Putamen (tissue), 1 donor: Measurements from ENCODE around the gene PAPPA2.
"Not testable (repeated sequence)": the region's sequence is repeated elsewhere in the genome, so short reads cannot be mapped to it uniquely, and the experiment has no call there.

ENCODE experiments used
- DNase-seq: peaks from one replicate; pipeline ENCODE4 v3.0.0-alpha.2; 2016; ENCODE audit warnings: low spot score

The PAPPA2 gene

GRCh38 chr1:176693697-176694329 is 230.8 kb downstream of the PAPPA2 start:
- no peak for DNase-seq

GRCh38 chr1:176694713-176695112 is 231.7 kb downstream of the PAPPA2 start:
- no peak for DNase-seq

- no peak for DNase-seq
Observed at GRCh38 chr1:176696109-176696508, 233.1 kb downstream of the PAPPA2 start.

DNA sequence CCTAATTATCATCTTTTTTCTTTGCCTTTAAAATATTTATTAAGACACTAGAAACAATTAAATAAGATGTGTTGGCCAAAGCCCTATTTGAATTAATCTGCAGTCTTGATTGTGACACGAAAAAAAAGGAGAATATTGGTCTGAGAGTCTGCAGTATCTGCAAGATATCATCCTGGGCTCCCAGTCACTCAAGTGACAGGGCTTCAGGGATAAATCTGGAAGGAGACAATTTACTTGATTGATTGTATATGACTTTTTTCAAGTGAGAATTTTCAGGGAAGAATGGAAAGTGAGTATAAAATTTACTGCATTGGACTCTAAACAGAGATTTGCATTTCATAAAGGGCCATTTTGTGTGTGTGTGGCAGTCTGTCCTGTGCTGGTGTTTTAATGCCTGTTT is 233.7 kb downstream of the PAPPA2 start:
- no peak for DNase-seq

- no peak for DNase-seq
Observed at GRCh38 chr1:176699821-176700220, 236.8 kb downstream of the PAPPA2 start.

- no peak for DNase-seq
Observed at GRCh38 chr1:176701151-176701866, 238.3 kb downstream of the PAPPA2 start.

GRCh38 chr1:176702901-176703300 is 239.9 kb downstream of the PAPPA2 start:
- DNase-seq: no peak

GRCh38 chr1:176705585-176705984 is 242.6 kb downstream of the PAPPA2 start:
- no peak for DNase-seq

DNA sequence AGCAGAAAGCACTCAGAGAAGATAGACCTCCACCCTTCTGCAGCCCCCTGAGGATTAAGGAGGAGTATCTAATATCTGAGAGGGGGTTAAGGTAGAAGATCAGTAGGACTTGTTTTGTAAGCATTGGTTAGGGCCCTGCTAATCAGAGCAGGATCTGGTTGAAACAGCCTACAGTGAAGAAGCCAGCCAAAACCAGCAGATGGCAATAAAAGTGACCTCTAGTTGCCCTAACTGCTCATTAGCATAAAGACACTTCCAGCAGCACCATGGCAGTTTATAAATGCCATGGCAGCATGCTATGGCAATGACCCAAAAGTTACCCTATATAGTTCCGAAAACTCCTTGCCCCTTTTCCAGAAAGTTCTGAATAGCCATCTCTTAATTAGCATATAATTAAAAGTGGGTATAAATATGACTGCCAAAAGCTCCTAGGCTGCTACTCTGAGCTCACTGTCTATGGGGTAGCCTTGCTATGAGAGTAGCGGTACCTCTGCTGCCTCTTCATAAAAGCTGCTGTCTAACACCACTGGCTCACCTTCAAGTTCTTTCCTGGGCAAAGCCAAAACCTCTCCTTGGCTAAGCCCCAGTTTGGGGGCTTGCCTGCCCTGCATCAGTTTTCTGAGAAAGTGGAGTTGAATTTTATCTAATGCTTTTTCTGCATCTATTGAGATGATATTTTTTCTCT is 254.2 kb downstream of the PAPPA2 start:
- peak; percentile 7 for DNase-seq

DNA sequence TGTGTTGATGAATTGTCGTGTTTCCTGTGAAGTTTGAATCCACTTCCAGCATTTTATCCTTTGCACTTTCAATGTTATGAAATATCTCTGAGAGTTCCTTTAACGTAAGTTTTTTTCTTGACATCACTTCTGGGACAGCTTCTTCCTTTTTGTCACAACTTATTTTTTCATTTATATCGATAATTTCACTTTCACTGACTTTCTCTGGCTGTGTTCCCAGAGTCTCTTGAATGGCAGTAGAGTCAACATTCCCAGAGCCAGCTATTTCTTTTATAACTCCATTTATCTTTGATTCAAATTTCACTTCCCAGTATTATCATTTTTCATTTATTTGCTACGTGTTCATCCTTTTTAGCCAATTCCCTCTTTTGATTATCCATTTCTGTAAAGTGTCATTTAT is 256.5 kb downstream of the PAPPA2 start:
- no peak for DNase-seq

DNA sequence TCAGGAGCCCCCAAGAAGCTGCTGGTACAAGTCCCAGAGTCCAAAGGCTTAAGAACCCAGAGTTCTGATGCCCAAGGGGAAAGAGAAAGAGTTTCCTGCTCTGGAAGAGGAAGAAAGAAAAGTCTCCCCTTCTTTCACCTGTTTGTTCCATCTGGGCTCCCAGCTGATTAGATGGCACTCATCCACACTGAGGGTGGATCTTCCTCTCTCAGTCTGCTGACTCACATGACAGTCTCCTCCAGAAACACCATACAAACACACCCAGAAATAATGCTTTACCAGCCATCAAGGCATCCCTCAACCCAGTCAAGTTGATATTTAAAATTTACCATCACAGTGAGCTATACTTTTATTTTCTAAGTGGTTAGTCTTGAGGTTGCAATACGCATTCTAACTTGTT is 257.9 kb downstream of the PAPPA2 start:
- no peak for DNase-seq

GRCh38 chr1:176733661-176734060 is 270.7 kb downstream of the PAPPA2 start:
- no peak for DNase-seq

DNA sequence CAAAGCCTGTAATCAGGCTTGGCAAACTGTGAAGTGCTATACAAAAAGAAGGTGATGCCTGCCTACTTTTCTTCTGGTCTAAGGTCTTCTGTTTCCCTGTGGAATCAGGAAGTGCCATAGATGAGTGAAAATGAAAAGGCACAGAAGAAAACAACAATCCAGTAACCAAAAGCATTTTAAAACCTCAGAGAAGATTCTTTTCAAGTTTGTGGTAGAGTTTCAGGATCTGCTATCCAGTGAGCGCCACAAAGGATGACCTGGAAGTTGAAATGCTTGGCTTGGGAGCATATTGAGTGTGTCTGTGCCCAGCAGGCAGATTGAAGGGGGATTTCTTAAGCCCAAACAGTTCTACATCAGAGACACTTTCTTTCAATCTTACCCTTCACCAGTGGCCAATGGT is 272.2 kb downstream of the PAPPA2 start:
- DNase-seq: no peak

DNA sequence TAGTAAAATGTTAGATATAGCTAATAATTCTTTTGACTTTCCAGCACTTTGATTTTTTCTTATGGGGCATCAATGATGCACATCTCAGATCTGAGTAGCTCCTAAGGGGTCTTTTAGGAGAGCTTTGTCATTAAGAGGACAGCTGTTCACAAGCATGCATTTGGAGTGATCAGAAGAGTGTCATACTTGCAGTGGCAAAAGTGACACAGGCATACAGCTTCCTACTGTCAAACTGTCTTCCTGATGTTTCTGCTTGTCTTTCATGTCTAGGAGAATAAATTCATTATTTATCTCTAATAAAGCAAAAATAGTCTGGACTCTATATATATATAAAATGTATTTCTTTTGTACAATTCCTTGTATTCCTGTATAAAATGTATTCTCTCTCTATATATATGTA is 273.0 kb downstream of the PAPPA2 start:
- no peak for DNase-seq

- no peak for DNase-seq
Observed at GRCh38 chr1:176741181-176741580, 278.2 kb downstream of the PAPPA2 start.

DNA sequence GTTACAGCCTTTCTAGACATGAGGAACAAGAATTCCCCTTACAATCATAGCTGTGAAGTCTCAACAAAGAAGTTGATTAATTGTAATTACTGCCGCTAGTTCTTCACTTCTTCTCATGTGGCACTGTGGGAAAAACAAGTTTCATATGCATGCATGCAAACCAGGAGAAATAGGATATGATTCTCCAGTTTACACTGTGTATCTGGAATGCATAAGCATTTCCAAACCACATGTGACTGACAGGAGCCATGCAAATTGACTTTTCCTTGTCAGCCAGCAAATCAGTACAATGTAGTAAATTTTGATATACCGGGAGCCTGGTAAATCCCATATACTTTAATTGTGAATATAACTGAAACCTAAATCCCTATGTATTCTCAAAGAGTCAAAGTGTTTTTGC is 279.3 kb downstream of the PAPPA2 start:
- no peak for DNase-seq

GRCh38 chr1:176744142-176744541 is 281.2 kb downstream of the PAPPA2 start:
- DNase-seq: no peak

DNA sequence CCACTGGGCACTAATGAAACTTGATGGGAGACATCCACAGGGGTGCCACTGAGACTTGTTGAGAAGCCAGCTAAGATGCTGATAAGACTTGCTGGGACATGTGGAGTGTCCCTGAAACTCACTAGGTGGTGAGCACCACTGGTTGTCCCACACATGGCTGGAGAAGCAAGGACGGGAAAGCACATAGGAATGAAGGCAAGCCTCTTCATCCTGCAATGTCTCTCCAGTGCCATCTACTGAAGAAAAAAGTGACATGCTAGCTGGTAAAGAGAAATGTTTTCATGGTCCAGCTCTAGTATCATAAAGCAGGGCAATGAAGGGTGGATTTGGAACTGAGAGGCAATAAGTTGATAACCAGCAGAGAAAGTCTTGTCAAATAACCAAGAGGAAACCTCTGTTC is 283.0 kb downstream of the PAPPA2 start:
- DNase-seq: no peak

GRCh38 chr1:176752505-176752904 is 289.5 kb downstream of the PAPPA2 start:
- no peak for DNase-seq

DNA sequence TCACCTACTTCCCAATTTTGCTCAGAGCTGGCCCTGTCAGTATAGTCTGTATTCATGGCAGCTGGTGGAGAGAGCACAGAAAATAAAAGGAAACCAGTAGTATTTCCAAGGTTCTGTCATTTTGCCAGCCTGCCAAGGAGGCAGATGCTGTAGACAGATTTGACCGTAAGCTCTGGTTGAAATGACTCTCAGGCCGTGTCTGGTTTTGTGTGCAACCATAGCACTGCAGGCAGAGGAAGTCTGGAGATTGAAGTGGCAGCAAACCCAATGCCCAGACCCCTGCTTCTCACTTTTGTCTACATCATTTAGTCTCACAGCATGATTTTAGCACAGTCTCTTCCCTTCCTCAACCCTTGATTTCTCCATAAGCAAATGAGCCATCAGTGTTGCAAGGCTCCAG is 291.7 kb downstream of the PAPPA2 start:
- DNase-seq: no peak

- not testable (repeated sequence) for DNase-seq
Observed at GRCh38 chr1:176756817-176757216, 293.8 kb downstream of the PAPPA2 start.

DNA sequence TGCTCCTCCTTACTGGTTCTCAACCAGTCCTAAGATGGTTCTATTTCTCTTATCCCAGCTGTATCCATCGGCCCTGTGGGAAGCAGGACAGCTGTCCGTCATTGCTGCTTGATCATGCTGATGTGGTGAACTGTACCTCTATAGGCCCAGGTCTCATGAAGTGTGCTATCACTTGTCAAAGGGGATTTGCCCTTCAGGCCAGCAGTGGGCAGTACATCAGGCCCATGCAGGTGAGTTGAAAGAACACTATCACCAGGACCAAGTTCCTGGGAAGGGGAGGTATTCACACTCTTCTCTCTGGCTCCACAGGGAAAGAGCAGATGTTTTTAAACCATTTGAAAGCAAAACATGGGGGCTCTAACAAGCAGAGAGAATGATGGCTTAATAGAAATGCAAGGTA is 302.6 kb downstream of the PAPPA2 start:
- DNase-seq: no peak

DNA sequence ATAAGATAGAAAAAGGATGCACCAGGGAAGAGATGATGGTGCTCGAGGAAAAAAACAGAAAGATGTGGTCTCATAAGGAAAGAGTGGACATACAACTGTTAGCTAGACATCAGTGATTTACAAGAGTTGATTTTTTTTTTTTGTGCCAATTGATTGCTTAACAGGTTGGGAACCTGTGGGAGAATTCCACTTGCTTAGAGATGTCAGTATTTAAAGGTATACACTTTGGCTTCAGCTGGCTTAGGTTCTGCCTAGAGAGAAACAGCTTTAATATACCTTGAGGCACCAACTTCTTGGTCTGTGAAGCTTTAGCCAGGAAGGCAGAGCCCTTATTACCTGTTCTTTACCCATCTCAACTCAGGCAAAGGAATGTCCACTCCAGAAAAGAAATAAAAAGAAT is 303.8 kb downstream of the PAPPA2 start:
- DNase-seq: no peak
